ENCODE measurements around the gene CYP4F3. TPM values are rescaled to one million over a fixed set of nuclear protein-coding genes. Genes with fewer than 3 reads are reported as not detected.

CYP4F3 gene
- total RNA-seq, 1 experiment from 2014 or later = 0.10 TPM

- ChIA-PET CTCF (no interaction called here), POLR2A (no interaction called here)
- H3K36me3 ChIP-seq (ENCODE audit: control insufficient read depth, insufficient read depth, low read length) = no peaks in the 10 kb centered on the region
- DNase-seq (ENCODE audit: low read depth, low spot score) (no peak), ATAC-seq (no peak)
- intact Hi-C loops (cut with micrococcal nuclease; ENCODE audit: unreplicated experiment) (no loop called here), in situ Hi-C loops (cut with HindIII; ENCODE audit: low pct_unique_long_range_greater_than_20kb, low sequenced_read_pairs) (no loop called here)
- H3K4me1 ChIP-seq (ENCODE audit: control insufficient read depth, insufficient read depth, low read length) = no peaks in the 10 kb centered on the region
- H3K27me3 ChIP-seq (ENCODE audit: control insufficient read depth, insufficient read depth, low read length) = no peaks in the 10 kb centered on the region
- H3K27ac ChIP-seq (ENCODE audit: low read length) = no peak overlapping the region
- TF ChIP-seq POLR2AphosphoS5 (IDR thresholded peaks at IDR 0.05; ENCODE audit: low read depth, low read length) = no peak
- TF ChIP-seq SIN3A (IDR thresholded peaks at IDR 0.05; ENCODE audit: borderline replicate concordance, insufficient read depth, low read depth, low read length) = no peak
- TF ChIP-seq TCF7L2 (IDR thresholded peaks at IDR 0.05; ENCODE audit: low read depth, low read length) = no peak
- no peak for TF ChIP-seq CTCF (IDR thresholded peaks at IDR 0.05)
- no peak for TF ChIP-seq REST (IDR thresholded peaks at IDR 0.05; ENCODE audit: insufficient read depth in 1 of 2, low read depth in 2 of 2, low read length in 1 of 2)
- no peaks in the 10 kb centered on the region for H3K9me3 ChIP-seq (ENCODE audit: control insufficient read depth, insufficient read depth, low read depth, low read length)
- no TSS peak for BruUV-seq (replicated peaks)
- H3K4me3 ChIP-seq (ENCODE audit: low read depth in 2 of 2, low read length in 2 of 2) = no peak overlapping the region
Observed at GRCh38 chr19:15669891-15670290, 29.2 kb downstream of the CYP4F3 start.

GRCh38 chr19:15671237-15671821 is 30.6 kb downstream of the CYP4F3 start:
- CTCF ChIA-PET = no interaction called here
- ATAC-seq (no peak), DNase-seq (ENCODE audit: low read depth, low spot score) (no peak)
- in situ Hi-C loops (cut with HindIII; ENCODE audit: low pct_unique_long_range_greater_than_20kb, low sequenced_read_pairs) = no loop called here
- Histone ChIP-seq H3K27ac (ENCODE audit: low read length) (no peak overlapping the region), H3K36me3 (ENCODE audit: control insufficient read depth, insufficient read depth, low read length) (no peaks in the 10 kb centered on the region), H3K9me3 (ENCODE audit: control insufficient read depth, insufficient read depth, low read depth, low read length) (no peaks in the 10 kb centered on the region), H3K4me1 (ENCODE audit: control insufficient read depth, insufficient read depth, low read length) (no peaks in the 10 kb centered on the region), H3K27me3 (ENCODE audit: control insufficient read depth, insufficient read depth, low read length) (no peaks in the 10 kb centered on the region), H3K4me3 (ENCODE audit: low read depth in 2 of 2, low read length in 2 of 2) (no peak overlapping the region)
- no peak for TF ChIP-seq TCF7L2 (IDR thresholded peaks at IDR 0.05; ENCODE audit: low read depth, low read length)
- TF ChIP-seq POLR2AphosphoS5 (IDR thresholded peaks at IDR 0.05; ENCODE audit: low read depth, low read length) = no peak
- no peak for TF ChIP-seq REST (IDR thresholded peaks at IDR 0.05; ENCODE audit: insufficient read depth in 1 of 2, low read depth in 2 of 2, low read length in 1 of 2)
- no peak for TF ChIP-seq SIN3A (IDR thresholded peaks at IDR 0.05; ENCODE audit: borderline replicate concordance, insufficient read depth, low read depth, low read length)
- no peak for TF ChIP-seq CTCF (IDR thresholded peaks at IDR 0.05)
- intact Hi-C loops (cut with micrococcal nuclease; ENCODE audit: unreplicated experiment) = no loop called here
- POLR2A ChIA-PET = no interaction called here
- BruUV-seq (replicated peaks) = no TSS peak

Data from Panc1 (cell line).